ENCODE results near the gene WARS2.

WARS2 gene

DNA sequence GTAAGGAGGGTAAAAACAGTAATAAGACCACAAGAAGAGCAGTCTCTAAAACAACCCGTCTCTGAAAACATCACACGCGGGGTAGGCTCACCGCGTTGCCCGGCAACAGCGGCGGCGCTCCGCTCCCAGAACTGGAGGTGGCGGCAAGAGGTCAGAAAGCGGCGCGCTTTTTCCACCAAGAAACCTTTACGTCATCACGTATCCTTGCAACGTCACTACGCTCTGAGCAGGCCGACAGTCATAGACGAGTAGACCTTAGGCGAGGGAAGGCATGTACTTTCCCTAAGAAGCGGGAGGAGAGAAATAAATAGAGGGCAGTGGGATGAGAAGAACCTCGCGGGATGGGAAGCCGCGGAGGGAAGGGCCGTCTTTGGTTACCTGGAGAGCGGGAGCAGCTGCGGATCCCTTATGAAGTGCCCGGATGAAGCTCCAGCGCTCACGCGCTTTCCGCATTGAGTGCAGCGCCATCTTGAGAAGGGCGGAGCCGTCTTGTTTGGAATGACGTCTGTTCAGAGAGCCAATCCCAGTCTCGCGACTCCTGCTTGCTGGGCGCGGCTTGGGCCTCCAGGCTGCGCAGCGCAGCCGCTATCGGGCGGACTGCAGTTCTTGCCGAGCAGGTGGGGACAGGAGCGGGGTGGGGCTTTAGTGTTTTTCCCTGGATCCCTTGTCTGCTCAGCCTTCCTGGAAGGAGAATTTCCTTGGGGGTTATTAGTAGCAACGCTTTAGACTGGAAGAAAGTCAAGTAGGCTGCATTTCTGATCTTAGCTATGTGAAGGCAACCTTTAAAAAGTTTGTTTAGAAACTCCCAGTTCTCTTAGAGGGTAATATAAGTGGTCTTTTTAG lies at the start of gene WARS2:
TSS of gene WARS2 (minus strand) at position 477 of the 843 bp plus-strand sequence. CDS start at position 468, 9 bp downstream.
- ChIA-PET POLR2A (interaction anchor here (0.6 to 2.1 kb wide), 15 partner anchors 9 to 226 kb away, joined by 3 to 9 read pairs (median 3); no protein-coding TSS in a partner anchor), CTCF (interaction anchor here (1.2 to 1.7 kb wide), 3 partner anchors 86 to 134 kb away, joined by 3 to 6 read pairs (median 3); no protein-coding TSS in a partner anchor)
- DNase-seq (ENCODE audit: extremely low spot score) = peak; percentile 93
- TF ChIP-seq ARNT (IDR thresholded peaks at IDR 0.05) (no peak), NFRKB (IDR thresholded peaks at IDR 0.05) (peak; percentile 86), FOXK2 (IDR thresholded peaks at IDR 0.05) (no peak), BHLHE40 (IDR thresholded peaks at IDR 0.05; ENCODE audit: borderline replicate concordance) (no peak), FOXM1 (IDR thresholded peaks at IDR 0.05; ENCODE audit: borderline replicate concordance) (0 out of 2 replicates have a peak, but pooled peaks have one; percentile 32), SP1 (IDR thresholded peaks at IDR 0.05) (no peak), SUZ12 (IDR thresholded peaks at IDR 0.05) (no peak), L3MBTL2 (conservative IDR thresholded peaks at IDR 0.05) (peak; percentile 93), TARDBP (IDR thresholded peaks at IDR 0.05) (0 out of 2 replicates have a peak, but pooled peaks have one; percentile 52), HDGF (IDR thresholded peaks at IDR 0.05; ENCODE audit: borderline replicate concordance) (no peak), CTBP1 (IDR thresholded peaks at IDR 0.05; ENCODE audit: borderline replicate concordance) (peak; percentile 57; the same call in 1 of the 2 replicates), LEF1 (IDR thresholded peaks at IDR 0.05; ENCODE audit: borderline replicate concordance) (no peak), ZNF384 (IDR thresholded peaks at IDR 0.05) (no peak), ELF4 (IDR thresholded peaks at IDR 0.05) (peak; percentile 82)
- TF ChIP-seq, protein P1, sequence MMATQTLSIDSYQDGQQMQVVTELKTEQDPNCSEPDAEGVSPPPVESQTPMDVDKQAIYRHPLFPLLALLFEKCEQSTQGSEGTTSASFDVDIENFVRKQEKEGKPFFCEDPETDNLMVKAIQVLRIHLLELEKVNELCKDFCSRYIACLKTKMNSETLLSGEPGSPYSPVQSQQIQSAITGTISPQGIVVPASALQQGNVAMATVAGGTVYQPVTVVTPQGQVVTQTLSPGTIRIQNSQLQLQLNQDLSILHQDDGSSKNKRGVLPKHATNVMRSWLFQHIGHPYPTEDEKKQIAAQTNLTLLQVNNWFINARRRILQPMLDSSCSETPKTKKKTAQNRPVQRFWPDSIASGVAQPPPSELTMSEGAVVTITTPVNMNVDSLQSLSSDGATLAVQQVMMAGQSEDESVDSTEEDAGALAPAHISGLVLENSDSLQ (IDR thresholded peaks at IDR 0.05) = peak; percentile 45; the same call in 1 of the 2 replicates

DNA sequence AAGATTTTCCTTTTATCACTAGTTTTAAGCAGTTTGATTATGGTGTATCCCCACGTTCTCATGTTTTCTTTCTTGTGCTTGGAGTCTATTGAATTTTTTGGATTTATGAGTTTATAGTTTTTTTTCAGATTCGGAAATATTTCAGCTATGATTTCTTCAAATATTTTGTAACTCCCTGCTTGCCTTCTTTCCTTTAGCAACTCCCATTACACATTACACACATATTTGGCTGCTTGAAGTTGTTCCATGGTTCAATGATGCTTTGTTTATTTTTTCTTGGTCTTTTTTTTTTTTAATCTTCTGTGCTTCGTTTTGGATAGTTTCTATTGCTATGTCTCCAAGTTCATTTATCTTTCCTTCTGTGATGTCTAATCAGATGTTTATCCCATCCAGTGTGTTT lies 48.5 kb upstream of the WARS2 start:
- no peak for DNase-seq (ENCODE audit: extremely low spot score)
- ChIA-PET CTCF (no interaction called here), POLR2A (no interaction called here)
- TF ChIP-seq FOXK2 (IDR thresholded peaks at IDR 0.05) (no peak), TARDBP (IDR thresholded peaks at IDR 0.05) (no peak), FOXA1 (IDR thresholded peaks at IDR 0.05) (no peak), SP1 (IDR thresholded peaks at IDR 0.05) (no peak), L3MBTL2 (conservative IDR thresholded peaks at IDR 0.05) (no peak), HDGF (IDR thresholded peaks at IDR 0.05; ENCODE audit: borderline replicate concordance) (no peak), ARNT (IDR thresholded peaks at IDR 0.05) (no peak), LEF1 (IDR thresholded peaks at IDR 0.05; ENCODE audit: borderline replicate concordance) (no peak), NFRKB (IDR thresholded peaks at IDR 0.05) (no peak)

DNA sequence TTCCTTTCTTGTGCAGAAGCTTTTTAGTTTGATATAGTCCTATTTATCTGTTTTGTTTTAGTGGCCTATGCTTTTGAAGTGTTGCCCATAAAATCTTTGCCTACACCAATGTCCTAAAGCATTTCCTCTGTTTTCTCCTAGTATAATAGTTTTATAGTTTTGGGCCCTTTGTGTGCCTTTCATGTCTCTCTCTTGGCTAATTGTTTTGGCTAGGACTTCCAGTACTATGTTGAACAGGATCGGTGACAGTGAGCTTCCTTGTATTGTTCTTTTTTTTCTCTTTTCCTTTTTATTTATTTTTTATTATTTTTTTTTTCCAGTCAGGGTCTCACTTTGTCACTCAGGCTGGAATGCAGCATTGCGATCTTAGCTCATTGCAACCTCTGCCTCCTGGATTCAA lies 47.0 kb upstream of the WARS2 start:
- CTCF ChIA-PET = no interaction called here
- DNase-seq (ENCODE audit: extremely low spot score) = no peak
- POLR2A ChIA-PET = no interaction called here
- no peak for TF ChIP-seq FOXK2 (IDR thresholded peaks at IDR 0.05)
- no peak for TF ChIP-seq LEF1 (IDR thresholded peaks at IDR 0.05; ENCODE audit: borderline replicate concordance)
- no peak for TF ChIP-seq L3MBTL2 (conservative IDR thresholded peaks at IDR 0.05)
- TF ChIP-seq, protein P1 (IDR thresholded peaks at IDR 0.05) = no peak

DNA sequence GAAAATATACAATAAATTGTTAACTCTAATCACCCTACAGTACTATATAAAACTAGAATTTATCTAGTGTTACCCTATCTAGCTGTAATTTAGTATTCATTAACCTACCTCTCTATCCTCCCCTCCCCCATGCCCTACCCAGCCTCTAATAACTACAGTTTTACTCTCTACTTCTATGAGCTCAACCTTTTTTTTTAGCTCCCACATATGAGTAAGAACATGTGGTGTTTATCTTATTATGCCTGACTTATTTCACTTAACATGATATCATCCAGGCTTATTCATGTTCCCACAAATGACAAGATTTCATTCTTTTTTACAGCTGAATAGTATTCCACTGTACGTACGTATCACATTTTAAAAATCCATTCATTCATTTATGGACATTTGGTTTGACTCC lies 46.0 kb upstream of the WARS2 start:
- DNase-seq (ENCODE audit: extremely low spot score) = no peak
- CTCF ChIA-PET = interaction anchor here (0.7 kb wide), 1 partner anchor 89 kb away, joined by 4 read pairs; no protein-coding TSS in a partner anchor
- POLR2A ChIA-PET = no interaction called here
- TF ChIP-seq SP1 (IDR thresholded peaks at IDR 0.05) (no peak), FOXM1 (IDR thresholded peaks at IDR 0.05; ENCODE audit: borderline replicate concordance) (no peak), NFRKB (IDR thresholded peaks at IDR 0.05) (no peak), ARNT (IDR thresholded peaks at IDR 0.05) (no peak), TARDBP (IDR thresholded peaks at IDR 0.05) (no peak), HDGF (IDR thresholded peaks at IDR 0.05; ENCODE audit: borderline replicate concordance) (no peak), ELF4 (IDR thresholded peaks at IDR 0.05) (no peak), SUZ12 (IDR thresholded peaks at IDR 0.05) (no peak), BHLHE40 (IDR thresholded peaks at IDR 0.05; ENCODE audit: borderline replicate concordance) (no peak), FOXA1 (IDR thresholded peaks at IDR 0.05) (no peak), FOXK2 (IDR thresholded peaks at IDR 0.05) (no peak), L3MBTL2 (conservative IDR thresholded peaks at IDR 0.05) (no peak), LEF1 (IDR thresholded peaks at IDR 0.05; ENCODE audit: borderline replicate concordance) (no peak), CTBP1 (IDR thresholded peaks at IDR 0.05; ENCODE audit: borderline replicate concordance) (no peak), ZNF384 (IDR thresholded peaks at IDR 0.05) (no peak)
- TF ChIP-seq, protein P1 (IDR thresholded peaks at IDR 0.05) = no peak

DNA sequence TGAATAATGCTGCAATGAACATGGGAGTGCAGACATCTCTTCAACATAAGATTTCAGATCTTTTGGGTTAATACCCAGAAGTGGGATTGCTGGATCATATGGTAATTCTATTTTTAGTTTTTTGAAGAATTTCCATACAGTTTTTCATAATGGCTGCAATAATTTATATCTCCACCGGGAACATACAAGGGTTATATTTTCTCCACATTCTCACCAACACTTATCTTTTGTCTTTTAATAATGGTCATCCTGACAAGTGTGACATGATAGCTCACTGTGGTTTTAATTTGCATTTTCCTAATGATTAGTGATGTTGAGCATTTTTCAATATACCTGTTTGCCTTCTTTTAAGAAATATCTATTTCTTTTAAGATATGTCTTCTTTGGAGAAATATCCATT lies 44.5 kb upstream of the WARS2 start:
- TF ChIP-seq L3MBTL2 (conservative IDR thresholded peaks at IDR 0.05) (no peak), SP1 (IDR thresholded peaks at IDR 0.05) (no peak), ELF4 (IDR thresholded peaks at IDR 0.05) (no peak), FOXM1 (IDR thresholded peaks at IDR 0.05; ENCODE audit: borderline replicate concordance) (no peak), CTBP1 (IDR thresholded peaks at IDR 0.05; ENCODE audit: borderline replicate concordance) (no peak), TARDBP (IDR thresholded peaks at IDR 0.05) (no peak), BHLHE40 (IDR thresholded peaks at IDR 0.05; ENCODE audit: borderline replicate concordance) (no peak), NFRKB (IDR thresholded peaks at IDR 0.05) (no peak), ARNT (IDR thresholded peaks at IDR 0.05) (no peak), LEF1 (IDR thresholded peaks at IDR 0.05; ENCODE audit: borderline replicate concordance) (no peak), SUZ12 (IDR thresholded peaks at IDR 0.05) (no peak), ZNF384 (IDR thresholded peaks at IDR 0.05) (no peak), HDGF (IDR thresholded peaks at IDR 0.05; ENCODE audit: borderline replicate concordance) (no peak), FOXA1 (IDR thresholded peaks at IDR 0.05) (no peak), FOXK2 (IDR thresholded peaks at IDR 0.05) (no peak)
- TF ChIP-seq, protein P1 (IDR thresholded peaks at IDR 0.05) = no peak
- CTCF ChIA-PET = interaction anchor here (0.7 kb wide), 1 partner anchor 287 kb away, joined by 3 read pairs; no protein-coding TSS in a partner anchor
- DNase-seq (ENCODE audit: extremely low spot score) = no peak
- POLR2A ChIA-PET = no interaction called here

Data from HEK293T (cell line).